HG03354 (cell line): ENCODE measurements around the gene KRT8.
A peak's percentile ranks its signal among the peaks of the same experiment; 100 is the strongest.

ENCODE experiments used
- ATAC-seq: cut with Tn5 transposase; IDR thresholded peaks from one replicate; pipeline ENCODE4 v1.9.1; 2021; ENCODE audit warnings: mild to moderate bottlenecking; ENCODE audit not compliant: unreplicated experiment, poor library complexity, severe bottlenecking

KRT8 gene

GRCh38 chr12:52878507-52879393, 26.1 kb downstream of the KRT8 start:
- no peak for ATAC-seq

DNA sequence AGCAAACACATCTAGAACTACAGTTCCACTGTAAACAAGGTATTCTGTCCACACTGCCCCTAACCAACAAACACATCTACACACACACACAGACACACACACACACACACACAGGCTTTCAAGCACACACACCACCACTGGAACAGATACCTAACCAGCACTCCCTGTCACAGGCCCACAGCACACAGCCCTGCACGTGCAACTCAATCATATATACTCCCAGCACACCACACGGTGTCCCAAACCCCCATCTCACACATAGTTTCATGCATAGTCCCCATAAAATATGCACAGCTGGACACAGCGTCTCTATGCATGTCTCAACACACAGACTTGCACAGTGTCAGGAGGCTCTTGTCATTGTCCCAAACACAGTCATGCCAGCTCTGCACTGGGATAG, 27.6 kb downstream of the KRT8 start:
- no peak for ATAC-seq

- no peak for ATAC-seq
Observed at GRCh38 chr12:52876372-52876771, 28.5 kb downstream of the KRT8 start.

DNA sequence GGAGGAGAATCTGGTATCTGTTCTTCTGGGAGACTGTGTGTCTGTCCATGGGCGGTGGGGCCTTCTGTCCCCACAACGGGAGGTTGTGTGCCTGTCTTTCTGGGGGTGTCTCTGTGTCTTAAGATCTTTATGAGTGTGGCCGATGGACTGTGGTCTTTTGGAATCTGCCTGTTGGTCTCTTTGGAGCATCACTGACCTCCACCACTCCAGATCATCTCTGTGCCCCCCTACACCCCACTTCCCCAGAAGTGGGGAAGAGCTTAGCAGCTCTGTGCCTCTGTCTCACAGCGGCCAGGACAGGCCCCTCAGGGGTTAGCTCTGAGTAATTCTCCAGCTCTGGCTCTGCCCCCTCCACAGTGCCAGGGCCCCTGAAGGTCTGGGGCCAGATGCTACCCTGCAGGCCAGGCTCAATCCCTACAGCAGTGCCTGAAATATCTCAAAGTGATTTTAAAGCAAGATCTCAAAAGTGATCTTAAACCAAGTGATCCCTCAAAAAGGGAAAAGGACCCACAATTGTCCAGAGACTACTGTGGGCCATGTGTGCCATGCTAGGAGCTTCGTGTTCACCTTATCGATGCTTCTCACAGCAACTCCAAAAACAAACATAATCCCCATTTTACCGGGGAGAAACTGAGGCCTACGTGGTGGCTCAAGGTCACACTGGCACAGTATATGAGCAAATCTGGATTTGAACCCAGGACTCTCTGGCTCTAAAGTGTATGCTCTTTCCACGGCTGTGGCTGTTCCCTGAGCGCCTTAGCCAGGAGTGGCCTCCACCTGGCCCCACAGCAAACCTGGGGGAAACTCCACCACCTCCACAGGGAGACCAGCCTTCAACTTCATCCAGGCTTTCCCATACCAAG, 30.1 kb downstream of the KRT8 start:
- no peak for ATAC-seq

DNA sequence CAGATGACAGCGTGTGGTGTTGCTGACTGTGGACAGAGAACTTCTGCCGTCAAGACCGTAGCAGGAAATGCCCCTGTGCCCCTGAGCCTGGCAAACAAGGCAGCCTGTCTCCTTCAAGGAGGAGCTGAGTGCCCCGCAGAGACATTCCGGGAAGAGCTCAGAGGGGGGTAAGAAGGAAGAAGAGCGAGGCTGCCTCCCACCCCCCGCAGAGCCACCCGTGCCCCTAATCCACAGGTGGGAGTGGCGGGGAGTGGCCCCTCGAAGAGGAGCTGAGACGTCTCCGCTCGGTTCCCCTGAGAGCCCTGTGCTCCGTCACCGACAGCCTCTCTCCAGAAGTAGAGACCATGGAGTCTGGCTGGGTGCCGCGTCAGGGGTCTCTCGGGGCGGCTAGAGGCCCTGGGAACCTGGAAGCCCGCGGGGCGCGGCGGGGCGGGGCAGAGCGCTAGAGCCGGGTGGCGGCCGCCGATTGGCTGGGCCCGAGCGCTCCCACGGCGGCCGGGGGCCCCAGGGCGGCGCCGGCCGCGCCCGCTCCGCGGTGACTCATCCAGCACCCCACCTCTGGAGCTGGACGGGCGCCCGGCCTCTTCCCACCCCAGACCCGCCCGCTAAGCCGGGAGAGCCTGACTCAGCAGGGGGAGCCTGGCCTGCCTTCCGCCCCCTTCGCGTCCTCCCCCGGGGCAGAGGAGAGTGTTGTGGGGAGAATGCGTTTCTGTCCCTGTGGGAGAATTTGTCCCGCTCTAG, 30.9 kb downstream of the KRT8 start:
- peak; percentile 49 for ATAC-seq

DNA sequence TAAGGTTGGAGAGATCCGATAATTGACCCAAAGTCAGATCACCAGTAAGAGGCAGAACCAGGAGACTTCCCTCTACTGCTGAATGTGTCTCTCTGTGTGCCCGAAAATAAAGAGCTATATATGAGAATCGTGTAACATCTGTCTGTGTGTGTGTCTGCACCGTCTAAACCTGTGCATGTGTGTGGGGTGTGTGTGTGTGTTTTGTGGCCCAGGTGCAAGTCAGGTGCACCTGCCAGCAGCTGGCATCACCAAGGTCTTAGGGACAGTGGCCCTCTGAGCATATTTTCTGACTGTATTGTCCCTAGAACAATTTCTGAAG, 31.4 kb downstream of the KRT8 start:
- ATAC-seq, result peak; percentile 4

- ATAC-seq, result no peak
Observed at GRCh38 chr12:52872644-52873389, 32.1 kb downstream of the KRT8 start.

GRCh38 chr12:52871291-52872039, 33.4 kb downstream of the KRT8 start:
- no peak for ATAC-seq

GRCh38 chr12:52870361-52871290, 34.2 kb downstream of the KRT8 start:
- peak; percentile 75 for ATAC-seq

- no peak for ATAC-seq
Observed at GRCh38 chr12:52867642-52868041, 37.2 kb downstream of the KRT8 start.

DNA sequence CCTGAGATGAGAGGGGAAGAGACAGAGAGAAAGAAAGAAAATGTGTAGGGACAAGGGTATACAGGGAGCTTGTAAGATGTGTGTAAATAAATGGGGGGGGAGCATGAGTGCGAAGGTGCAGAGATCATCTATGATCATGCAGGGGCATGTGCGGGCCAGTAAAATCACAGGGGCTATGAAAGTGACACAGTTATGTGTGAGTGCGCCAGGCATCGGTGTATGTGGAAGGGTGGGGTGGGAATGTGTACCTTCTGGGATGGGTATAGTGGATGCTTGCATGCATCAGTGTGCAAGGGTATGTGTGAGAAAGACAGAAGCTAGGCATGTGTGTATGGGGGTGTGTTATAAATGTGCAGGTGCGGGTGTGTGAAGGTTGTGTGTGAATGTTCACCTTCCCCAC, 37.7 kb downstream of the KRT8 start:
- no peak for ATAC-seq

DNA sequence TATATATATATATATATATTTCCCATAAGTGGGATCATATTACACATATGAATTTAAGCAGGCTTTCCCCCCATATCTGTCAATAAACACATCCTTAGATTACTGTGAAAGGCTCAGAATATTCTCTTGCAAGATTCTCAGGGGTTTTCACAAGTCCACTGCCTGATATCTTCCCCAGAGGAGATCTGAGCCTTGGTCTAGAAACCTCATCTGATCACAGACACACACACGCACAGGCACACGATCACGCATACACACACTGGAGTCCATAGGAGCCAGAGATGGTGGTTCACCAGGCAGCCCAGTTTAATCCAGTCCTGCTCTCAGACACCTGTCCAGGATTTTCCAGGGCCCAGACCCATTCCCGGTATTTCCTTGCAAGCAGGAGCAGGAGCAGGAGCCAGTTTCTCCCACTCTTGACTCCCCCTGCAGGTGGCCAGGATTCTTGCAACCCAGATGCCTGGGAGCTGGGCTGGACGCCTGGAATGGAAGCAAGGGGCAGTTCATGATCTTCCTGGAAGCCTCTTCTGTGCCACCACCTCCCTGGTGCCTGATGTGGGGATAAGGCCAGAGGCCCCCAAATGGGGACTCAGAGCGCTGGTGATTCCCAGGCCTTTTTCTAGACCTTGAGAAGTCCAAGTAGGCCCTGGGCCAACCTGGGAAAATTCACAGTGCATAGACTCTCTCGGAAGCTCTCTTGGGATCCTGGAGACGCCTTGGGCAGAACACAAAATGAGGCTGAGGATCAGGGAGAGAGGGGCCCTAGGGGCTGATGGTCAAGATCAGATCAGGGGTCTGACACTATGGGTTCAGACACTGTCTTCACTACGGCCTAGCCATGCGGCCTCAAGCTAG, 39.6 kb downstream of the KRT8 start:
- ATAC-seq, result no peak

DNA sequence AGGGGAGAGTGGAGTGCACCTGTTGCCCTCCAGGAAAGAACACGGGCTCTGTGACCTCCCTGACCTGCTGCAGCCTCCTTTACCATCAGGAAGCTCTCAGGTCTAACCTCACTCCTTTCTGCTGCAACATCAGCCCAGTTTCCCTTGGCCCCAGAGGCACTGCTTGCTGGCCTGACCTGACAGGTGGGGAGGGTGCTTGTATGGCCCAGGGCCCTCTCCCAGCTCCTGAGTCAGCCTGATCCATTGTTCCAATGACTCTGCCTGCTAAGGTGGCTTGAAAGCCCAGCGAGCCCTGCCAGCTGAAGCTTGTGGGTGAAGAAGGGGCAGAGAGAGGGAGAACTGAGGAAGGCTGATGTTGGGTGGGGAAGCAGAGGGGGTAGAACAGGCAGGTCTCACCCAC, 42.9 kb downstream of the KRT8 start:
- no peak for ATAC-seq

DNA sequence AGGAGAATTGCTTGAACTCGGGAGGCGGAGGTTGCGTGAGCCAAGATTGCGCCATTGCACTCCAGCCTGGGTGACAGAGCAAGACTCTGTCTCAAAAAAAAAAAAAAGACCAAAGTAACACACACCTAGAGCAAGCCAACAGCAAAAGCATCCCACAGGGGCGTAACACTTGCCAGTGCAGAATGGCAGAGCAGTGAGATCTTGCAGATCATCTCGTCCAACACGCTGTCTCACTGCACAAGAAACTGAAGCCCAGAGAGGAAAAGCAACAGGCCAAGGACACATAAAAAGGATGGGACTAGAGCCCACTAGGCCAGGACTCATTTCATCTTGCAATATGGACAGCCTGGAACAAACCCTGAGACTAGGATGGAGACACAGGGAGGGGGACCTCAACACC, 43.4 kb downstream of the KRT8 start:
- ATAC-seq, result no peak

GRCh38 chr12:52860102-52860823, 44.6 kb downstream of the KRT8 start:
- ATAC-seq, result no peak

DNA sequence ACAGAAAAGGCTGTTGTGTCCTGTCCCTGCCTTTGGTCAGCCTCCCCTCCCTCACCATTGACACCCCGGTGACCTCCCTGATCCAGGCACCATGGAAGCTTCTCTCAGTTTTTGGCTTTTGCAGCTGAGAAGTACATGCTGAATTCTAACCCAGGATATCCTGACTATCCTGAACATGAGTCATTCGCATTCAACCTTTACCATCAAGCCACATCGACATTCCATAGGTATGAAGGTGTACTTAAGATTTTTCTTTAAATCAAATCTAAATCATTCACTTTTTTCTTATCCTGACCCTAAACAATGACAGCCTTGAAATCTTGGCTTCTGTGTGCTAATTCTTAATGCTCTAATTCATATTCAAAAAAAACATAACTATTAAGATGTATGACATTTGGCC, 47.4 kb downstream of the KRT8 start:
- no peak for ATAC-seq
